ENCODE results near the gene TPRG1L.

Gene TPRG1L

DNA sequence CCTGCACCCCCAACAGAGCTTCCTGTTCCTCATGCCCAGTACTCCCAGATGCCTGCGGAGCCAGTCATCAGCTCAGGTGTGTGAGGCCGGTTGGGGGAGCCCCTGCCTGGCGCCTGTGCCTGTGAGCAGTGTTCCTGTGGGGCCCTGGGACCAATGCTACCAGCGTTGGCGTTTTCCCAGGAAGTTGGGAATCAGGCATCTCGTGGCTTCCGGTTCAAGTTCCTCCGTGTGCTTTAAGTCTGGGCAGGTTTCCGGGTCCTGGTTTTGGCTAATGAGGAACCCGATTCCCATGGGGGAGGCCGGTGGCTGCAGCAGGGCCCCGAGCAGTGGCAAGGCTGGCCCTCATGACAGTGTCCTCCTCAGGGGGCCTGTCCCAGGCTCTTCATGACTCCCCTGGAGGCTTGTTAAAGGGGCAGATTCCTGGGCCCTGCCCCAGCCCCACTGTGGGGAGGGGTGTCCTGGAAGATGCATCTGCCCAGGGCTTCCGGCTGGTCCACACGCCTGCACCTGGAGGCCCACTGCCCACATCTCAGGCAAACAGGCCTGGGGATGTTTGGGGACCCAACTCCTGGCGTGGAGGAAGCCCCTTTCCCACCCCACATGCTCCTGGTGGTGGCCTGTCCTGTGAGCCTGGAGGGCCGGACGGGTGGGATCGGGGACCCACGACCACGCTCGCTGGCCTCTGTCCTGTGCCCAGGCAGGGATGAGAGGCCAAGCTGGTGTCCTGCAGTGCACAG lies 53.7 kb downstream of the TPRG1L start:
- no peaks in the 10 kb centered on the region for H3K9me3 ChIP-seq (ENCODE audit: control insufficient read depth, low read length)
- no peak overlapping the region for H3K9ac ChIP-seq (ENCODE audit: low read length)
- no peak overlapping the region for H3K4me3 ChIP-seq (ENCODE audit: low read length)
- H3K27me3 ChIP-seq (ENCODE audit: control insufficient read depth, insufficient read depth, low read length) = peaks cover 10% of the 10 kb centered on the region
- no peaks in the 10 kb centered on the region for H3K36me3 ChIP-seq (ENCODE audit: control insufficient read depth, insufficient read depth, low read length)
- peaks cover 6% of the 10 kb centered on the region for H3K4me1 ChIP-seq (ENCODE audit: control insufficient read depth, insufficient read depth, low read length)

DNA sequence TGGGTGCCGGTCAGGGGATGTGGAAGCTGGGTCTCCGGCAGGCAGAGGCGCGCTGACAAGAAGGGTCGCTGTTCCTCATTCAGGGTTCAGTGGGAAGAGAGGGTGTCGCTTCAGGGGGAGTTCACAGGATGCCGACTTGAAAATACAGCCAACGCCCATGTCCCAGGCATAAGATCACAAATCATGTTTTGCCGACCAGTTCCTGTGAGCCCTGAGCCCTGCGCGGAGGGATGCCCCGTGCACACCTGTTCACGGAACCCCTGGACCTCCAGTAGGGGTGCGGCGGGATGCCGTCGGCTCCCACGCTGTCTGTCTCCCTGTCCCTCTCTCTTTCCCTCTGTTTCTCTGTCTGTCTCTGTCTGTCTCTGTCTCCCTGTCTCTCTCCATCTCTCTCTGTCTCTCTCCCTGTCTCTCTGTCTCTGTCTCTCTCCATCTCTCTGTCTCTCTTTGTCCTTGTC lies 54.3 kb downstream of the TPRG1L start:
- Histone ChIP-seq H3K36me3 (ENCODE audit: control insufficient read depth, insufficient read depth, low read length) (no peaks in the 10 kb centered on the region), H3K4me3 (ENCODE audit: low read length) (no peak overlapping the region), H3K27me3 (ENCODE audit: control insufficient read depth, insufficient read depth, low read length) (peaks cover 13% of the 10 kb centered on the region), H3K4me1 (ENCODE audit: control insufficient read depth, insufficient read depth, low read length) (peaks cover 10% of the 10 kb centered on the region), H3K9me3 (ENCODE audit: control insufficient read depth, low read length) (no peaks in the 10 kb centered on the region), H3K9ac (ENCODE audit: low read length) (no peak overlapping the region)
